Thoracic aorta (tissue), 2 donors: ENCODE measurements around the gene INTS6. TPM values are rescaled to one million over a fixed set of nuclear protein-coding genes. Genes with fewer than 3 reads are reported as not detected.

Experiments used
- ATAC-seq: fragments of 150-250 bp; one replicate; pipeline ENCODE4 v1.8.0; 2017; ENCODE audit warnings: low read depth; ENCODE audit not compliant: insufficient number of reproducible peaks, low FRiP score
- DNase-seq: peaks from one replicate; pipeline ENCODE4 v3.0.0-alpha.2; 2020; ENCODE audit warnings: low spot score
- H3K27ac ChIP-seq, 2 donors: fragments of 200-600 bp; sonication (generic); 1 replicate in 1 of 2; 2 replicates in 1 of 2; pipeline ENCODE4 v1.5.1; 2016; ENCODE audit warnings: mild to moderate bottlenecking in 2 of 2, moderate library complexity in 2 of 2
- H3K27me3 ChIP-seq: fragments of 200-600 bp; sonication (generic); replicated peaks from 2 replicates; pipeline ENCODE4 v1.6.0; 2016; ENCODE audit warnings: mild to moderate bottlenecking; ENCODE audit not compliant: insufficient read depth
- H3K36me3 ChIP-seq: fragments of 200-600 bp; sonication (generic); one replicate; pipeline ENCODE4 v1.5.1; 2016
- H3K4me1 ChIP-seq, 2 donors: fragments of 200-600 bp; sonication (generic); 1 replicate in 1 of 2; 2 replicates in 1 of 2; pipeline versions ENCODE4 v1.5.1 to v1.6.0; 2016; ENCODE audit warnings: low read depth in 2 of 2, mild to moderate bottlenecking in 1 of 2; ENCODE audit not compliant: control insufficient read depth in 1 of 2
- H3K4me3 ChIP-seq: fragments of 200-600 bp; sonication (generic); 2 replicates; pipeline ENCODE4 v1.5.1; 2016; ENCODE audit warnings: mild to moderate bottlenecking
- H3K9me3 ChIP-seq: fragments of 200-600 bp; sonication (generic); 2 replicates; pipeline ENCODE4 v1.5.1; 2016
- total RNA-seq, 2 donors: library from RNA; depleted of rRNA; stranded (reverse); fragments of >200 nt; gene quantifications; one replicate each; pipeline versions ENCODE4 v1.1.0 to v1.2.3, GENCODE V29; 2016
- TF ChIP-seq, protein P1 (sequence below): fragments of 200-600 bp; sonication (generic); IDR thresholded peaks from one replicate; pipeline ENCODE4 v1.5.1; 2019; ENCODE audit warnings: antibody characterized with exemption

INTS6 gene
- total RNA-seq, 2 donors from 2014 or later, result 20.7 to 34.8 TPM

DNA sequence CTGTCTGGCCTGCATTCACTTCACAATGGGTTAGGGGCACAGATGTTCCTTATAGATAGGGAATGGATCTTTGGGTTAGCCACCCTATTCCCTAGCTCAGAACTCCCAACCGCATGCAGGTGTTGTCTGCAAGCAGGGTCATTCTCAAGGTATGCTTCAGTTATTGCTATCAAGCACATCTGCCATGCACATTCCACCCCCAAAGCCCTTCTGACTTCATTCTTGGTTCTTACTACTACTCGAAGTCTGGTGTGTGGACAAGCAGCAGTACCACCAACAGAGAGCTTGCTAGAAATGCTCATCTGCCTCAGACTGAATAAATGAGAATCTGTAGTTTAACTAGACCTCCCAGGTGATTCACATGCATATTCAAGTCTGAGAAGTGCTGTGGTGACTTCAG, 82.0 kb downstream of the INTS6 start:
- no peak overlapping the region for H3K4me3 ChIP-seq
- no peak overlapping the region for H3K27ac ChIP-seq
- no peaks in the 10 kb centered on the region for H3K4me1 ChIP-seq
- peaks cover 17% of the 10 kb centered on the region for H3K36me3 ChIP-seq
- ATAC-seq (no peak), DNase-seq (no peak)
- TF ChIP-seq, protein P1, sequence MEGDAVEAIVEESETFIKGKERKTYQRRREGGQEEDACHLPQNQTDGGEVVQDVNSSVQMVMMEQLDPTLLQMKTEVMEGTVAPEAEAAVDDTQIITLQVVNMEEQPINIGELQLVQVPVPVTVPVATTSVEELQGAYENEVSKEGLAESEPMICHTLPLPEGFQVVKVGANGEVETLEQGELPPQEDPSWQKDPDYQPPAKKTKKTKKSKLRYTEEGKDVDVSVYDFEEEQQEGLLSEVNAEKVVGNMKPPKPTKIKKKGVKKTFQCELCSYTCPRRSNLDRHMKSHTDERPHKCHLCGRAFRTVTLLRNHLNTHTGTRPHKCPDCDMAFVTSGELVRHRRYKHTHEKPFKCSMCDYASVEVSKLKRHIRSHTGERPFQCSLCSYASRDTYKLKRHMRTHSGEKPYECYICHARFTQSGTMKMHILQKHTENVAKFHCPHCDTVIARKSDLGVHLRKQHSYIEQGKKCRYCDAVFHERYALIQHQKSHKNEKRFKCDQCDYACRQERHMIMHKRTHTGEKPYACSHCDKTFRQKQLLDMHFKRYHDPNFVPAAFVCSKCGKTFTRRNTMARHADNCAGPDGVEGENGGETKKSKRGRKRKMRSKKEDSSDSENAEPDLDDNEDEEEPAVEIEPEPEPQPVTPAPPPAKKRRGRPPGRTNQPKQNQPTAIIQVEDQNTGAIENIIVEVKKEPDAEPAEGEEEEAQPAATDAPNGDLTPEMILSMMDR, result no peak
- H3K27me3 ChIP-seq, result no peaks in the 10 kb centered on the region
- no peaks in the 10 kb centered on the region for H3K9me3 ChIP-seq

DNA sequence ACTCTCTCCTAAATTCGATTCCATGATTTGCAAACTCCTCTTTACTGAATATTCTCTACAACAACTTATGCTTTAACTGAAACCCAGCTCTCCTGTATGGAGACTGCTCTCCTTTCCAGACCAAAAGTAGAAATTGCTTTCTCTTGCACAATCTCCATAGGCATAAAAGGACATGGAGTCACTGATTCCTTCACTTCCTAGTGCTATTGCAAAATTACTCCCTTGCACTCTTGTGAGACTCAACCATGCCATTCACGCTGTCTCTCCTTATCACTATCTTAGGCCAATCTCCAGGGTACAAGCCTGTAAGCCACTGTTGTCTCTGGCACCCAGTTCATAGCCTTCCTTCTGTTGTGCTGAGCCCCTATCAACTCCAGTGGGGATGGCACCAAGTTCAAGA, 82.7 kb downstream of the INTS6 start:
- no peaks in the 10 kb centered on the region for H3K27me3 ChIP-seq
- ATAC-seq (no peak), DNase-seq (no peak)
- TF ChIP-seq, protein P1, result no peak
- peaks cover 17% of the 10 kb centered on the region for H3K36me3 ChIP-seq
- H3K4me1 ChIP-seq, result no peaks in the 10 kb centered on the region
- no peak overlapping the region for H3K27ac ChIP-seq
- no peak overlapping the region for H3K4me3 ChIP-seq
- no peaks in the 10 kb centered on the region for H3K9me3 ChIP-seq

DNA sequence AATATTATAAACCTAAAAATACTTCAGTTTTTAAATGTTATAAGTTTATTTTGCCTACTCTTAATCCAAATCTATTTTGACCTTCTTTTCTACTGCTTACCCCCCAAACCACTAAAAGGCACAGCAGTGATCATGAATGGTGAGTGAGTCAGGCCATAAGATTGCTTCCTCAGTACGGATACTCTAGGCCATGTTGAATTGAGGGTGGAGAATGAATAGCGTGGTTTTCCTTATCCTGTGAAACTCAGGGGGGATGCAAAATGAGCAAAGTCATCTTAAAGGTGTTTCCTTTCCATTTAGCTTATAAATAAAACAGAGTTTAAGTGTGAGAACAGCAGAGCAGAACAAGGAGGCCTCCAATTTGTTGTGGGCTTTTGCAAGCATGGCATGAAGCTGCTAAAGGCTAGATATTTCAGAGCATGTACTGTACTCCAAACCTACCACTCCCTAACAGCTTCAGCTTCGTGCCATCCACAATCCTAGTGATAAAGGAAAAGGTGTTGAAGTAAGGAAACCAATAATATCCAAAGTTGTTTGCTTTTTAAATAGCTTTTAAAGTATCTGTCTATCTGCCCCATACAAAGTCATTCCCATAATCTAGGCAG, 88.3 kb downstream of the INTS6 start:
- TF ChIP-seq, protein P1, result no peak
- Histone ChIP-seq H3K27me3 (no peaks in the 10 kb centered on the region), H3K9me3 (no peaks in the 10 kb centered on the region), H3K36me3 (peaks cover 10% of the 10 kb centered on the region), H3K4me3 (no peak overlapping the region), H3K4me1 (no peaks in the 10 kb centered on the region), H3K27ac (no peak overlapping the region)
- no peak for ATAC-seq
- no peak for DNase-seq

DNA sequence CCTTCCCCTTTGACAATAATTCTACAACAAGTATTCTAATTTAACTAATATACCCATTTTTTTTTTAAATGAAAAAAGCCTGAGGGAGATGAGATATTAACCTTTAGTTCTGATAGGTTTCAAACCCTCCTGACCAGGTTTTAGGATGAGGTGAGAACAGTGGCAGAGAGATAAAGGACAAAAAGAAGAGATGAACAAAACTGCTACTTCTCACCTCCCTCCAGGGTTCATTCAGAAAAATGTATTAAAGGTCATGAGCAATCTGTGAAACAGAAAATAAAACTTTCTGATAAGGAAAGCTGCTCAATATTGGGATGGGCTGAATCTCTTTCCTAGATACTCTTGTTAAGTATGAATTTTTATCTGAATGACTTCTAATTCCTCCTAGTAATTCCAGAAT, 89.2 kb downstream of the INTS6 start:
- no peak overlapping the region for H3K4me3 ChIP-seq
- peaks cover 10% of the 10 kb centered on the region for H3K36me3 ChIP-seq
- no peaks in the 10 kb centered on the region for H3K27me3 ChIP-seq
- no peak overlapping the region for H3K27ac ChIP-seq
- TF ChIP-seq, protein P1, result no peak
- no peaks in the 10 kb centered on the region for H3K4me1 ChIP-seq
- no peaks in the 10 kb centered on the region for H3K9me3 ChIP-seq
- ATAC-seq, result no peak
- no peak for DNase-seq

DNA sequence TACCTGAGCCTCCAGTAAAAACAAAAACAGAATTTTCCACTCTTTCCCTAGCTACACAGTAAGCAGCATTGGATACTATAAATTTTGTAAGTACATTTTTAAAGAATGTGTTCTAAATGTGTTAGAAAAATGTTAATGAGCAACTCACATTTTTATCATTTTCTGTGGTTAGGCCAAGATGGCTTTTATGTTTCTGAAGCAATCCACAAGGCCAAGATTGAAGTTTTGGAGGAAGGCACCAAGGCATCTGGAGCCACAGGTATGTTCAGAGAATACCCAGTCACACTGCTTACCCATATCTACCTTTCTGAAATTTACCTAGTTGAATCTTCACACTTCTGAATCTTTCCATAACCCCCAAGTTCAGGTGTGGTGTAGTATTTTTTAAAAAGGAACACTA, 91.7 kb downstream of the INTS6 start:
- ATAC-seq (no peak), DNase-seq (no peak)
- Histone ChIP-seq H3K27me3 (no peaks in the 10 kb centered on the region), H3K4me3 (no peak overlapping the region), H3K27ac (no peak overlapping the region), H3K36me3 (peaks cover 10% of the 10 kb centered on the region), H3K9me3 (no peaks in the 10 kb centered on the region), H3K4me1 (no peaks in the 10 kb centered on the region)
- TF ChIP-seq, protein P1, result no peak
